HG02973 (cell line): Measurements from ENCODE around the gene ARRDC1.
A peak's percentile ranks its signal among the peaks of the same experiment; 100 is the strongest.
"Not testable (repeated sequence)": the region's sequence is repeated elsewhere in the genome, so short reads cannot be mapped to it uniquely, and the experiment has no call there.

ENCODE experiments used
- ATAC-seq: cut with Tn5 transposase; IDR thresholded peaks from one replicate; pipeline ENCODE4 v1.9.1; 2021; ENCODE audit warnings: moderate library complexity; ENCODE audit not compliant: unreplicated experiment

Gene ARRDC1

GRCh38 chr9:137583957-137584356, 21.5 kb upstream of the ARRDC1 start:
- ATAC-seq: no peak

DNA sequence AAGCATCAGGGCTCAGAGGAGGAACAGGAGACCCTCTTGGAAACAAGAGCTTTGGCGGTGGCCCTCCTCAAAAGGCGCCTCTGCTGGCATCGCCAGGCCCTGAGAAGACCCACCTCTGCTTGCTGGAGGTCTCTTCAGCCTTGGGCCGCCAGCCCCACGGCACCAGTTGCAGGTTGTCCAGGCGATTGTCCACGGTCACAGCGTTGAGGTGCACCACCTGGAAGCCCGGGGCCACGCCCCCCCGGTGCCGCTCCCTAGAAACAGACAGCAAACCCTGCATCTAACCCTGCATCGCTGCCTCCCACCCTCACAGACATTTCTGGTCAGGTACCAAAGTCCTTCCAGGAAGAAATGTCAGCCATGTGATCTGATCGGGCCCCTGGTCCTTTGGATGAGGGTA, 18.6 kb upstream of the ARRDC1 start:
- ATAC-seq: no peak

GRCh38 chr9:137588311-137588710, 17.2 kb upstream of the ARRDC1 start:
- ATAC-seq: no peak

GRCh38 chr9:137588891-137589290, 16.6 kb upstream of the ARRDC1 start:
- no peak for ATAC-seq

DNA sequence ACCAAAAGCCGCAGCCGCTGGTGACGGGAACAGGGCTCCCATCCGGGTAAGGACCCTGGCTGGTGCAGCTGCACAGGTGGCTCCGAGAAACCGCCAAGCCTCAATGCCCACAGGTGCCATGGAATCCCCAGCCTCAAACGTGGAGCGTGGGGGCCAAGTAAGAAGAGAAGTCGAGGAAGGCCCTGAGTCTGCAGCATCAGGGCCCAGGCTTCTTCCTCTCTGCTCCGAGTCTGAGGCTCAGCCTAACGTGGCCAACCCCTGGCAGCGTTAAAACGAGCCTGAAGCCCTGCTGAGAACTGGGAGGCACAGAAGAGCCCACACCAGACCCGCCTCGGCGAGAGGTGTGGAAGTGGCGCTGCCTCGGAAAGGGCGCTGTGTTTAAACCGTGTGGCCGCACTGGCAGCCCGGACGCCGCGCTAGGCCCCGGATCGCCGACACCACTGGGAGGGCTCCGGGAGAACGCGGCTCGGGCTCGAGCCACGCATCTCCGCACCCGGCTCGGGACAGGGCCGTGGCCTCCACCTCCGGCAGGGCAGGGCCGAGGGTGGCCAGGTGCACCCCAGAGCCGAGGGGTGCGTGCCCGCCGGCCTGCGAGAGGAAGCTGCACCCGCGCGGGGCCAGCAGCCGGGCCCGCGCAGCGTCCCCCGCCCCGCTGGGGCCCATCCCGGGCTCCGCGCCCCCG, 15.9 kb upstream of the ARRDC1 start:
- ATAC-seq: peak; percentile 18

- no peak for ATAC-seq
Measured at GRCh38 chr9:137590123-137590468, 15.4 kb upstream of the ARRDC1 start.

GRCh38 chr9:137590469-137591383, 14.8 kb upstream of the ARRDC1 start, which contains the start of gene ZMYND19:
Gene ZMYND19 (minus strand): TSS chr9:137590512. CDS start chr9:137590263, 249 bp downstream.
- peak; percentile 73 for ATAC-seq

DNA sequence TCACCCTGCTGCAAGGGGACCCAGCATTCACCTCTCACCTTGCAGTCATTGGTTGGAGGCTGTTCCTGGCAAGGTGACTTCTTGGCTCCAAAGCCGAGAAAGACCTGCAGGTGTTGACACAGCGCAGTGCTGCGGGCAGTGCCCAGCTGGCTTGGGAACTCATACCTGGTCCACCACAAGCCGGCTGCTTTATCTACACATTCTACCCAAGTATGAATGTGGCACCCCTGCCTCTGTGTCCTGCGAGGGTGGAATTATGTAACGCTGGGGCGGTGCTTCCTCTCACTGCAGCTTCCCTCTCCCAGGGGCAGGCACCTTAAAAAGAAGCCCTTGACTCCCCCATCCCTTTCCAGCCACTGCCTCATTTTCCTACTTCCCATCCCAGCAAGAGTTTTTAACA, 12.7 kb upstream of the ARRDC1 start:
- ATAC-seq: no peak

DNA sequence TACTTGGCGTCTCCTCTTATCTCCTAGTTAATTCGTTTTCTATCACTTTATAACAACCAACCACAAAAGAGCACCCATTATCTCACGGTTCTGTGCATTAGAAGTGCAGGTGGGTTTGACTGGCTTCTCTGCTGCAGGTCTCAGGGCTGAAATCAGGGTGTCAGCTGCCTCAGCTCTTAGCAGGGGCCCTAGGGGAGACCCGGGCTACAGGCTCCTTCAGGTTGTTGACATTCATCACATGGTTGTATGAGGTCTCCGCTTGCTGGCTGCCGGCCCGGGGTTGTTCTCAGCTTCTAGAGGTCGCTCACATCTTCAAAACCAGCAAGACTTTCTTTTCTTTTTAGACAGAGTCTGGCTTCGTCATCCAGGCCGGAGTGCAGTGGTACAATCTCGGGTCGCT, 12.3 kb upstream of the ARRDC1 start:
- ATAC-seq: no peak

GRCh38 chr9:137596577-137596976, 8.9 kb upstream of the ARRDC1 start:
- not testable (repeated sequence) for ATAC-seq

DNA sequence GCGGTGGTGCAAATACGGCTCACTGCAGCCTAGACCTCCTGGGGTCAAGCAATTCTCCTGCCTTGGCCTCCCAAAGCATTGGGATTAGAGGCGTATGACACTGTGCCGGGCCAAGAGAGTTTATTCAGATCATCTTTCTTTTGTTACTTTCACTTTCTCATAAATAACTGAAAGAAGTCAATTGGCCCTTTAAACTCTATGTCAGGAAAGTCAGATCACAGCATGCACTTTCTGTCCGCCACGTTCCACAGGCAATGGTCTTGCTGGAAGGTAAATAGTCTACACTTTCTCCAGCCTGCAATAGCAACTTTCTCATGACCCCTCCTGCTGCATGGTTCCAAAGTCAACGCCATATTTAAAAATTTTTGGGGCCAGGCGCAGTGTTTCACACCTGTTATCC, 6.5 kb upstream of the ARRDC1 start:
- ATAC-seq: no peak

DNA sequence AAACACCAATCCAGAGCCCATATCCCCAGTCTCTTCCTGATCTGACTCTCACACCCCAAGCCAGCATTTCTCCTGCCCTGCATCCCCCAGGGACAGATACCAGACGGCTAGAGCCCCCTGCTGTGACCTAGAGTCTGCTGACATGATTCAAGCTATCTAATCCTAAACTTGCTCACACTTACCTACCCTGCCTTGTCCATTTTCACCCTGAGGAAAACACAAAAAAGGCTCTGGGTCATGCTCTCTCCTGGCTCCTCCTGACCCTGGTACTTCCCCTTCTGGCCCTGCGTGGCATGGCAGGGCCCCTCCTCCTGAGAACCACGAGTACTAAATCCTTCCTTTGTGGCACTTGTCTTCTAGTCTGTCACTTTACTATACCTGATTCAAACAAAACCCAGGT, 2.8 kb upstream of the ARRDC1 start:
- no peak for ATAC-seq

DNA sequence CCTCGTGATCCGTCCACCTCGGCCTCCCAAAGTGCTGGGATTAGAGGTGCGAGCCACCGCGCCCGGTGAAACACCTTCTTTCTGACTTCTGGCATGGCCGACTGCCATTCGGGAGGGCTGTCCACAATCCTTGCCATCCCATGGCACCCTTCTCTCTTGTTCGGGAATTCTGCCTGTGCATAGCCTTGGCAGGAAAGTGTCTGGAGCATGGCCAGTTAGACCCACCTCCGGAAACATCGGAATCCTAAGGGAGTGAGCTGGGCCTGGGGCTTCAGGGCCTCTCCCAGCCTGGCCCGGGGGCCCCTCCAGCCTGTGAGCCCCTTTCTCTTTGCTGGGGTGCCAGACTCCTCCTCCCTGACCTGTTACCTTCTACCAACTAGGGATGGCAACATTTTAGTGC, 1.6 kb upstream of the ARRDC1 start:
- ATAC-seq: no peak

DNA sequence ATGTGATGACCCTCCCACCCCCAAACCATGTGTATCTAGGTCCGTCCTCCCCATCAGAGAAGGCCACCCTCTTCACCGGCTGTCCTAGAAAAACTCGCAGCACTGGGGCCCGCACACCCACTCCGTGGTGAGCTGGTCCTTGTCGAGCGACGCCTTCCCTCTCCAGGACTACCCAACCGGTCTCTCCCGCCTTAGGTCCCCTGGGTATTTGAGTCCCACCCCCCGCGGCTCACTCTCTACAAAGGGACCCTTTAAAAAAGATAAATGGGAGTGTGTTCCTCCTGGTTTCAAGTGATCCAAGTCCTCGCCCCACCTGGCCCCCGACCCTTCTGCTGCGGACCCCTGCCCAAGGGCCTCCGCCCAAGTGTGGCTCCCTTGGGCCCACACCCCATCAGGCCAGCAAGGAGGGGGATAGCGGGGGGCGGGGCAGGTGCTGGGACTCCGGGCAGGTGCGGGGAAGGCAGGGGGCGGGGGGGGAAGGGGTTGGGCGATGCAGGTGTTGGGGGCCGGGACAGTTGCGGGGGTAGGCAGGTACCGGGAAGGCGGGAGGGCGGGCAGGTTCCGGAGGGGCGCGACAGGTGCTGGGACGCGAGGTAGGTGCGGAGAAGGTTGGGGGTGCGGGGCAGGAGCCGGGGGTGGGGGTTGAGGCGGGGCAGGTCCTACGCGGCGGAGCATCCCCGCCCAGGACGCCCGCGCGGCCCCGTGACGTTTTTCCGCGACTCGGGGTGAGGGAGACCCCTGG, 970 bp upstream of the ARRDC1 start:
- ATAC-seq: no peak

DNA sequence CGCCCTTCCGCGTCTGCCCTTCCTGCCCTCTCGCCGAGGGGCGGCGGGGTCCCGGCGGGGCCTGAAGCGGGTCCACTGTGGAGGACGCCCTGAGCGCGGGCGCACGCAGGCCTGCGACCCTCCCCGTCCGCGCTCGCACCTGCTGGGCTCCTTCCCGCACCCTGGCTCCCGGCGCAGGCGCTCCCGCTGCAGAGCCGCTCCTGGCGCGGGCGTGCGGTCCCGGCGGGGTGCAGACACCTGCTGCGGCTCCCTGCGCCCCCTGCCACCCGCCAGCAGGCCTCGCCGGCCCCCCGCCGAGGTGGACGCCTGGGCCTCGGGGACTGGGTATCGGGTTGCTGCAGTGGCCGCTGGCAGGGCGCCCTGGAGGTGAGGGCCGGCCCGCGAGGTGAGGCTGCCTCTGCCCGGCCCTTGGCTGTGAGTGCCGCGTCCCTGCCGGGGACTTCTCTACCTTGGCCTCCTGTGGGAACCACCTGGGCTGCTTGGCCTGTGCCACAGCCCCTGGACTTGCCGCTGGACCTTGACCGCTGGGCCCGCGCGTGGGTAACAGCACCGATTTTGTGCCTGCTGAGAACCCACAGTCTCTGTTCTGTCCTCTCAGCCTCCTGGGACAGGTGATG, 627 bp downstream of the ARRDC1 start:
- ATAC-seq: peak; percentile 16

DNA sequence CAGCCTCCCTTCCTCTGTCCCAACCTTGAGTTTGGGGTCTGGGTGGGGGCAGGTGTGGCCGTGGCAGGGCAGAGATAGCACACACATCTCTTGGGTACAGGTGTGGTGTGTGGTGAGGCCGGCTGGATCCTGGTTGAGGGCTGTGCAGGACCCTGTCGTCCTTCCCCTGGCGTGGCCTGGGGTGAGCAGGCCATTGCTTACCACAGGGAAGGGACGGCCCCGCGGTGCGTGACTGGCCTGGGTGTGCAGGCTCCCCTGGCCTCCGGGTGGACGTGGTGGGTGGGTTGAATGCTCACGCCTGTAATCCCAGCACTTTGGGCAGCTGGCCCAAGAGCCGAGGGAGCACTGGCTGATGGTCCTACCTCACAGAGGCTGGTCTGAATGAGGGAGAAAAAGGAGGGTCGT, 1.2 kb downstream of the ARRDC1 start:
- ATAC-seq: no peak

DNA sequence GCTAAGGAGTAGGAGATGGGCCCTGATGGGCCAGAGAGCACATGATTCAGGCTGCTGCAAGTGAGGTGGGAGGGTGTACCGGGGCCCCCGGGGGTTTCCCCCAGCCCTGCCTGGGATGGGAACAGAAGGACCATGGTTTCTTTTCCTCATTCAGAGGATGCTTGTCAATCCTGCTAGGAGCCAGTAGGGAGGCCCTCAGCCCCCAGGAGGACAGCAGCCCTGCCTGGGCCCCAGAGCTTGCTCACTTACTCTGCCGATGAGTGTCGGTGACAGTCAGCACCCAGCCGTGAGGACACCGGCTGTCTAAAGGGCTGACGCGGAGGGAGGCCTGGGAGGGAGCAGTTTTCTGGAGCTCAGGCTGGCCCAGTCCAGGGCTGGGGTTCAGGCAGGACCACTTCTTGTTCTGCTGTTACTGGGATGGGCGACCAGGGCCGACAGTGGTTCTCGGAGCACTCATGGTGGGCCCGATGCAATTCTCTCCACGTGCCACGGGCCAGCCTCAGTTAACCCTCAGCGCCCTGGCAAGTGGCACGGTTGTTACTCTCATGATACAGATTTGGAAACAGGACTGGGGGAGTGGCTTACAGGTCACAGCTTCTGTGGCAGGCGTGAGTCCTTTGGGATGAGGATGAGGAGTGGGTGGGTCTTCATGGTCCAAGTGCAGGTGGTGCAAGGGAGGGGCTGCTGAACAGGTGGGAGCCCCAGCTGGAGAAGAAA, 1.8 kb downstream of the ARRDC1 start:
- no peak for ATAC-seq

DNA sequence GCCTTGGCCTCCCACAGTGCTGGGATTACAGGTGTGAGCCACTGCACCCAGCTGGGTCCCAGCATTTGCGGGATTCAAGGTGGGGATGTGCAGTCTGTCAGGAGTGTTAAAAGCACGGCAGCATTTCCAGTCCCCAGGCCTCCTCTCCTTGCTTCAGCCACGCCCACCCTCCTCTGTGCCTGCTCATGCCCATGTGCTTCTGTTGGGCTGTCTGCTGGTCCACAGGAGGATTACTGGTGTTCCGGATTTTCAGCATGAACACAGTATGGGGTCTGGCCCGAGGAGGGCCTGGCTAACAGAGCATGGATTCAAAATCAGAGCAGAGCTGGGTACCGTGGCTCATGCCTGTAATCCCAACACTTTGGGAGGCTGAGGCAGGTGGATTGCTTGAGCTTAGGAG, 5.5 kb downstream of the ARRDC1 start:
- ATAC-seq: no peak

- no peak for ATAC-seq
Measured at GRCh38 chr9:137611623-137612609, 6.4 kb downstream of the ARRDC1 start.
